VCaP (cell line): Measurements from ENCODE around the gene TMEM30A.

Experiments used
- H3K27ac ChIP-seq: fragments of 450-650 bp; 2 replicates; pipeline ENCODE4 v1.5.1; 2017
- CTCF ChIP-seq: fragments of 450-650 bp; conservative IDR thresholded peaks from 2 replicates; pipeline ENCODE4 v1.5.1; 2017; ENCODE audit warnings: mild to moderate bottlenecking, moderate library complexity

TMEM30A gene

GRCh38 chr6:75272145-75272840 is 12.3 kb downstream of the TMEM30A start:
- no peak overlapping the region for H3K27ac ChIP-seq
- TF ChIP-seq CTCF = no peak

GRCh38 chr6:75268988-75269354 is 15.6 kb downstream of the TMEM30A start:
- H3K27ac ChIP-seq = no peak overlapping the region

DNA sequence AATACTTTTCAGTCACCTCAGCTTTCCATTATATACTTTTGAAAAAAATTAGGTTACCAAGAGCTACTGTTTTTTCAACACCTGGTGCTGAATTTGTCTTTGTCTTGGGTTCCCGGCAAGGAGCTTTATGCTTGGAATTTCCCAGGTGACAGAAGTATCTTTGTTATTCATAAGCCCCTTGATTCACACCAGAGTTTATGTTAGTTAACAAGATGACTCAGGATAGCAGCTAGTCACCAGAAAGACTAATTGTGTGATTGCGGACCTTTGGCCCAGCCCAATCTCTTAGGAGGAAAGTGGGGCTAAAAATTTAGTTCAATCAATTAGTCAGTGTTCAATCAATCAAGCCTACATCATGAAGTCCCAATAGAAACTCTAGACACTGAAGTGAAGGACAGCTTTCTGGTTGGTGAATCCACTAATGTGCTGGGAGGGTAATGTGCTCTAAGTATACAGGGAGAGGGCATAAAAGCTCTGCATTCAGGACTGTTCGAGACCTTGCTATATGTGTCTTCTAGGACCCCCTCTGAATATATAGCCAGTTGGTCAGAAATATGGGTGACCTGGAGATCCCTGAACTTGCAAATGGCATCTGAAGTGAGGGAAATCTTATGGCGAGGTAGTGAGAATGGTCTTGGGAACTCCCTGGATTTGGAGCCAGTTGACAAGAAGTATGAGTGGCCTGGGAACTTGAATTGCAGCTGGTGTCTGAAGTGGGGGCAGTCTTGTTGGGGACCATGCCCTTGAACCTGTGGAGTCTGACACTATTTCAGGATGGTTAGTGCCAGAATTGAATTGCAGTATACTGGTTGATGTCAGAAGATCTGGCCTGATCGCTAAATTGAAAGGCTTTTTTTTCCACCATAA is 16.2 kb downstream of the TMEM30A start:
- H3K27ac ChIP-seq = peak overlapping the region; percentile 20; the same call in 1 of the 2 replicates
- TF ChIP-seq CTCF = no peak

More at GRCh38 chr6:75268988-75269354, 15.6 kb downstream of the TMEM30A start:
- no peak for TF ChIP-seq CTCF

DNA sequence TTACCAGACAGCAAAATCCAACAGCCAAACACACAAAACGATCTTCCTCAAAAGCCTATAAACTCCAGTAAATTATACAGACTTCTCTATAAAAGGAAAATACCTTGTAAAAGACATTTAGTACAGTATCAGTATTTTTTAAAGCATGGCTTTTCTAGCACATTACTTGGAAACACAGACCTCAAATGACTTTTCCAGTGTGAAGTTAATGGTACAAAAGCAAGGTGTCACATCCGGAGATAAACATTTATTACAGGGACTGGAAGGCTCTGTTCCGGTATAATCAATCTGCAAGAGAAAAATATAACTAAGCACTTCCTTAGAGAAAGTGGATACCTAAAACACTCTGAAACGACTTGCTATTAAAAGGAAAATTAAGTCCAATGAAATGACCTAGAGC is 17.1 kb downstream of the TMEM30A start:
- peak overlapping the region; percentile 20; the same call in 1 of the 2 replicates for H3K27ac ChIP-seq
- TF ChIP-seq CTCF = no peak

DNA sequence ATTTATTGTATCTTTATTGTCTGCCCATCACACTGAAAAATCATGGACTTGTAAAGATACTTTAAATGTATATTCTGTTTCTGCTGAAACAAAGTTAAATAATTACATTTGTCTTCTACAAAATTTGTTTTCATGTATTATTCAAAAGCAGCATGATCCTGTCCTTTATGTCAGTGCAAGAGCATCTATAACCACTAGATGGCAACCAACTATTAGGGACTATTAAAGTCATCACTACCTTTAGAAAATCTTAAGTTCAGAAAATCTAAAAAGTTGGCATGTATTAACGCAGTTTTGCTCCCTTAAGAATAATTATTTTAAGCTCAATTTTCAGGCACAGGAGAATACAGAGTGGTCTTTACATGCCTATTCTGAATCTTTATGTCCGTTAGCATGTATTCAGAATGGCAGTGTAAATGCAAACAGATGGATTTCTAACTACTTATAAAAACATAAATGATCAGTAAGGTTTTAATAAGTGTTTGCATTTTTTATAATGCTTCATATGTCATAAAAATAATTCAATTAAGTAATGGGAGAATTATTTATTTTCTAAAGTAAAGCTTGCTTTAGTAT is 17.8 kb downstream of the TMEM30A start:
- H3K27ac ChIP-seq = peak overlapping the region; percentile 20; the same call in 1 of the 2 replicates
- peak; percentile 88 for TF ChIP-seq CTCF

GRCh38 chr6:75263401-75263750 is 21.2 kb downstream of the TMEM30A start:
- TF ChIP-seq CTCF = no peak
- peak overlapping the region; percentile 16 for H3K27ac ChIP-seq

DNA sequence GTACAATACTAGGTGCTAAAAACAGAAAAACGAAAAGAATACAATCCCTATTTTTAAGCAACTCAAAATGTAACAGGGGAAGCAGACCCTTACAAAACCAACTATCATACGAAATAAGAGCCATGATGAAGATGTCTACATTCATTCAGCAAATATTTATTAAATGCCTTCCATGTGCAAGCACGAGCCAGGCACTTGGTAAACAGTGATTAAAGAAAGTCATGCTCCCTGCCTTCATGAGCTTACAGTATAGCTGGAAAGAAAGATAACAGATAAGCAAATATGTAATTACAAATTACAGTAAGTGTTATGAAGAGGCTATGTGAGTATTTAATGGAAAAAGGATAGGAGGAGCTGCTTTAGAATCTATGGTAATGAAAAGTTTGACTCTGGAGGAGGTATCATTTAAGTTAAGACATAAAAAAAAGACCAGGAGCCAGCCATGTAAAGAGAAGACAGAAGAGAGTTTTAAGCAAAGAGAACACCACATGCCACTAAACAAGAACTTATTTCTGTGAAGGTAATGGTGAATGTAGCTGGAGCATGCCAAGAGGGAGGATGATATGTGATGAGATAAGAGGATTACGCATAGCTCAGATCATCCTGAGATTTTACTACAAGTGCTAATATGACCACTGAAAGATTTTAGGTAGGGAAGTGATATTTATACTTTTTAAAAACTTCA is 21.7 kb downstream of the TMEM30A start:
- H3K27ac ChIP-seq = peak overlapping the region; percentile 16
- TF ChIP-seq CTCF = no peak
